A673 (cell line): ENCODE data around the gene MYL2. TPM values are rescaled to one million over a fixed set of nuclear protein-coding genes. Genes with fewer than 3 reads are reported as not detected.

Experiments used
- BruUV-seq: library from RNA; stranded (reverse); fragments of 400-500 nt; replicated peaks from 2 replicates; lab custom pipeline; 2021; lab: Mats Ljungman, UMichigan
- CTCF ChIA-PET: fragments of 300-600 bp; sonication (Branson Sonifier 250); formaldehyde crosslinking; loops from one replicate; lab custom pipeline; 2022; ENCODE audit warnings: antibody characterized with exemption; lab: Charles Lee
- POLR2A ChIA-PET: fragments of 300-600 bp; sonication (Branson Sonifier 250); formaldehyde crosslinking; loops from one replicate; lab custom pipeline; 2022; ENCODE audit warnings: antibody characterized with exemption; ENCODE audit not compliant: low non-redundant PET; lab: Charles Lee
- DNase-seq: peaks from one replicate; pipeline ENCODE4 v3.0.0-alpha.2; 2015; ENCODE audit warnings: low spot score
- H3K27ac ChIP-seq: fragments of 200-600 bp; sonication (generic); 2 replicates; pipeline ENCODE4 v1.5.1; 2016; ENCODE audit warnings: mixed run types, low read depth, mild to moderate bottlenecking, mixed read lengths, antibody characterized with exemption, low read length; ENCODE audit not compliant: poor library complexity, severe bottlenecking
- H3K27me3 ChIP-seq: fragments of 200-600 bp; sonication (generic); replicated peaks from 2 replicates; pipeline ENCODE4 v1.6.1; 2017; ENCODE audit warnings: mixed run types, low read depth, mild to moderate bottlenecking, mixed read lengths, antibody characterized with exemption, low read length; ENCODE audit not compliant: insufficient read depth, poor library complexity
- H3K36me3 ChIP-seq: fragments of 200-600 bp; sonication (generic); 2 replicates; pipeline ENCODE4 v1.6.1; 2016; ENCODE audit warnings: mixed run types, mild to moderate bottlenecking, mixed read lengths, antibody characterized with exemption, low read length; ENCODE audit not compliant: insufficient read depth, poor library complexity, severe bottlenecking
- H3K4me1 ChIP-seq: fragments of 200-600 bp; sonication (generic); 2 replicates; pipeline ENCODE4 v1.6.1; 2017; ENCODE audit warnings: mixed run types, mild to moderate bottlenecking, mixed read lengths, antibody characterized with exemption, low read length; ENCODE audit not compliant: insufficient read depth, poor library complexity, severe bottlenecking
- H3K4me3 ChIP-seq: fragments of 200-600 bp; sonication (generic); 2 replicates; pipeline ENCODE4 v1.5.1; 2016; ENCODE audit warnings: low read depth, mixed run types, mild to moderate bottlenecking, mixed read lengths, low read length; ENCODE audit not compliant: poor library complexity, severe bottlenecking
- H3K9me3 ChIP-seq: fragments of 200-600 bp; sonication (generic); 2 replicates; pipeline ENCODE4 v1.6.1; 2016; ENCODE audit warnings: mixed run types, low read depth, mild to moderate bottlenecking, mixed read lengths, antibody characterized with exemption, low read length; ENCODE audit not compliant: poor library complexity, severe bottlenecking
- EZH2 ChIP-seq: fragments of 200-600 bp; sonication (generic); IDR thresholded peaks from 2 replicates; pipeline ENCODE4 v1.6.1; 2017; ENCODE audit warnings: borderline replicate concordance, low read depth, mild to moderate bottlenecking, mixed read lengths, antibody characterized with exemption, low read length; ENCODE audit not compliant: poor library complexity, severe bottlenecking
- intact Hi-C: fragments of 100-400 bp; cut with micrococcal nuclease; formaldehyde crosslinking; loops from one replicate; pipeline ENCODE4 v1.10.0; 2022; ENCODE audit not compliant: unreplicated experiment
- total RNA-seq: library from RNA; stranded (reverse); gene quantifications from 2 replicates; pipeline ENCODE4 v1.2.3, GENCODE V29; 2021
- TF ChIP-seq, protein P1 (sequence below): fragments of 300-800, 200-600 bp; sonication (generic); conservative IDR thresholded peaks from 2 replicates; pipeline ENCODE4 v1.5.1; 2017; ENCODE audit warnings: low read depth, mild to moderate bottlenecking, antibody characterized with exemption, low read length, moderate library complexity, mixed read lengths

The MYL2 gene
- total RNA-seq, 1 experiment from 2014 or later, result not detected

DNA sequence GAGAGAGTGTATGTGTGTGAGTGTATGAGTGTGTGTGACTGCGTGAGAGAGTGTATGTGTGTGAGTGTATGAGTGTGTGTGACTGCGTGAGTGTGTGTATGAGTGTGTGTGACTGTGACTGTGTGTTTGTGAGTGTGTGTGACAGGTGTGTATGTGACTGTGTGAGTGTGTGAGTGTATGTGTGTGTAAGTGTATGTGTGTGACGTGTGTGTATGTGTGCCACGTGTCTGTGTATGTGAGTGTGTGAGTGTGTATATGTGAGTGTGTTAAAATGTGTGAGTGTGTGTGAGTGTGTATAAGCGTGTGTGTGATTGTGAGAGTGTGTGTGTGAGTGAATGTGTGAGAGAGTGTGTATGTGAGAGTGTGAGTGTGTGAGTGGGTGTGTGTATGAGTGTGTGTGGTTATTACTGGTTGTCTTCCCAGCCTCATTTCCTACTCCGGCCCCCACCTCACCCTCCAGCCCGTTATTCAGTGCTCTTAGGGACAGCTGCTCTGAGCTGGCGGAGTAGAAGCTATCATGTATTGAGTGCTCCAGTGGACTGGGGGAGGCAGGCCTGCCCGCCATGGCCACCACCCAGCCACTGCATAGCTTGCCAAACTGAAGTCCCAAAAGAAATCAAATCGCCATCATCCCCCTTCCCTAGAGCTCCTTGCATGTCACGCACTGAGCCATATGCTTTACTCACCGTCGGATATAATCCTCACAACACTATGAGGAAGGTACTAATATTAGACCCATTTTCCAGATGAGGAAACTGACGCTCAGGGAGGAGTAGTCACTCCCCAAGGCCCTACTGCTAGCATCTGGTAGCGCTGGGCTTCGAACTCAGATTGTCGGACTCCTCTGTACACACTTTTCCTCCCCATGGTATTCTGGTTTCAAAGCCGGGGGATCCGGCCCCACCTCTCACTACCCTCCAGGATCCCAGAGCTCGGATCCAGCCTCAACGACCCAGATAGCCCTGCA lies 10.3 kb upstream of the MYL2 start:
- H3K9me3 ChIP-seq, result no peaks in the 10 kb centered on the region
- TF ChIP-seq, protein P1, sequence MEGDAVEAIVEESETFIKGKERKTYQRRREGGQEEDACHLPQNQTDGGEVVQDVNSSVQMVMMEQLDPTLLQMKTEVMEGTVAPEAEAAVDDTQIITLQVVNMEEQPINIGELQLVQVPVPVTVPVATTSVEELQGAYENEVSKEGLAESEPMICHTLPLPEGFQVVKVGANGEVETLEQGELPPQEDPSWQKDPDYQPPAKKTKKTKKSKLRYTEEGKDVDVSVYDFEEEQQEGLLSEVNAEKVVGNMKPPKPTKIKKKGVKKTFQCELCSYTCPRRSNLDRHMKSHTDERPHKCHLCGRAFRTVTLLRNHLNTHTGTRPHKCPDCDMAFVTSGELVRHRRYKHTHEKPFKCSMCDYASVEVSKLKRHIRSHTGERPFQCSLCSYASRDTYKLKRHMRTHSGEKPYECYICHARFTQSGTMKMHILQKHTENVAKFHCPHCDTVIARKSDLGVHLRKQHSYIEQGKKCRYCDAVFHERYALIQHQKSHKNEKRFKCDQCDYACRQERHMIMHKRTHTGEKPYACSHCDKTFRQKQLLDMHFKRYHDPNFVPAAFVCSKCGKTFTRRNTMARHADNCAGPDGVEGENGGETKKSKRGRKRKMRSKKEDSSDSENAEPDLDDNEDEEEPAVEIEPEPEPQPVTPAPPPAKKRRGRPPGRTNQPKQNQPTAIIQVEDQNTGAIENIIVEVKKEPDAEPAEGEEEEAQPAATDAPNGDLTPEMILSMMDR, result no peak
- no peak for TF ChIP-seq EZH2
- ChIA-PET CTCF (no interaction called here), POLR2A (no interaction called here)
- intact Hi-C loops, result no loop called here
- no peak overlapping the region for H3K4me3 ChIP-seq
- no peaks in the 10 kb centered on the region for H3K27me3 ChIP-seq
- DNase-seq, result no peak
- H3K4me1 ChIP-seq, result no peaks in the 10 kb centered on the region
- H3K27ac ChIP-seq, result no peak overlapping the region
- no peaks in the 10 kb centered on the region for H3K36me3 ChIP-seq
- BruUV-seq, result no TSS peak

DNA sequence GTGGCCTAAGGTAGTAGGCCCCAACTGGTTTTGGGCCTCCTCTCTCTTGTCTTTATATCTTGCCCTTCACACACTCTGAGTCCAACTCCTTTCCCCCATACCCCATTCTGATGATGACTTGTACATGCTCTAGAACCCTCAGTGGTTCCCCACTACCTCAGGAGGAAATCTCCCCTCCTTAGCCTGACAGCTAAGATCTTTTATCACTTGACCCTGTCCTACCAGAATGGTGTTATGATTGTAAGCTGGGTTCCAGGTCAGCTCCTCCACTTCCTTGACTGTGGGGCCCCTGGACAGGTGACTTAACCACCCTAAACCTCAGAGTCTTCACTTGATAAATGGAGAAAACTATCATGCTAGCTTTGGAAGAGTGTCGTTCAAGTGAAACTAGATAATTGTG lies 9.4 kb upstream of the MYL2 start:
- intact Hi-C loops, result no loop called here
- no peaks in the 10 kb centered on the region for H3K4me1 ChIP-seq
- BruUV-seq, result no TSS peak
- no peak overlapping the region for H3K4me3 ChIP-seq
- no peak overlapping the region for H3K27ac ChIP-seq
- ChIA-PET CTCF (no interaction called here), POLR2A (no interaction called here)
- no peaks in the 10 kb centered on the region for H3K36me3 ChIP-seq
- no peak for TF ChIP-seq EZH2
- TF ChIP-seq, protein P1, result no peak
- DNase-seq, result no peak
- H3K9me3 ChIP-seq, result no peaks in the 10 kb centered on the region
- H3K27me3 ChIP-seq, result no peaks in the 10 kb centered on the region

DNA sequence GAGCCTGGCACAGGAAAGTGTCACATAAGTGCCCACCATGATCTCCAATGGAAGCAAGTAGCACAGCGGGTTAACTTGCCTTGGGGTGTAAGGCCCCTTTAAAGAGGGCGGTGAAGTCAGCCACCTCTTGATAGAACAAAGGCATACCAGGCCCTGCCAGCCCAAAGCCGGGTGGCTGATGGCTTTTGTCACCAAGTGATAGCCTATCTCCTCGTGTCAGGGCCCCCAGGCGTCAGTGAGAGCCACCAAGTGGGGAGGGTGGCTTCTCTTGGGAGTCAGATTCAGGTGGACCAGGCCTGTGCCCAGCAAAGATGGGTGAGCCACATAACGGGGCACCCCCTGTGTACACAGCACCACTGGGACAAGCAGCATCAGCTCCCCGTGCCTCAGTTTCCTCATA lies 8.3 kb upstream of the MYL2 start:
- POLR2A ChIA-PET, result no interaction called here
- no peaks in the 10 kb centered on the region for H3K4me1 ChIP-seq
- no peak for DNase-seq
- no TSS peak for BruUV-seq
- TF ChIP-seq, protein P1, result no peak
- TF ChIP-seq EZH2, result no peak
- H3K27ac ChIP-seq, result no peak overlapping the region
- intact Hi-C loops, result no loop called here
- H3K4me3 ChIP-seq, result no peak overlapping the region
- H3K27me3 ChIP-seq, result no peaks in the 10 kb centered on the region
- H3K36me3 ChIP-seq, result no peaks in the 10 kb centered on the region
- CTCF ChIA-PET, result no interaction called here
- no peaks in the 10 kb centered on the region for H3K9me3 ChIP-seq
